GM12891 (cell line): ENCODE results near the gene RARA.

ENCODE experiments used
- POLR2A ChIP-seq: IDR thresholded peaks from 2 replicates; pipeline ENCODE4 v1.6.1; 2011; ENCODE audit warnings: low read depth, low read length, control low read depth
- POLR2AphosphoS5 ChIP-seq: IDR thresholded peaks from 2 replicates; pipeline ENCODE4 v1.6.1; 2011; ENCODE audit warnings: low read depth, low read length, control low read depth

DNA sequence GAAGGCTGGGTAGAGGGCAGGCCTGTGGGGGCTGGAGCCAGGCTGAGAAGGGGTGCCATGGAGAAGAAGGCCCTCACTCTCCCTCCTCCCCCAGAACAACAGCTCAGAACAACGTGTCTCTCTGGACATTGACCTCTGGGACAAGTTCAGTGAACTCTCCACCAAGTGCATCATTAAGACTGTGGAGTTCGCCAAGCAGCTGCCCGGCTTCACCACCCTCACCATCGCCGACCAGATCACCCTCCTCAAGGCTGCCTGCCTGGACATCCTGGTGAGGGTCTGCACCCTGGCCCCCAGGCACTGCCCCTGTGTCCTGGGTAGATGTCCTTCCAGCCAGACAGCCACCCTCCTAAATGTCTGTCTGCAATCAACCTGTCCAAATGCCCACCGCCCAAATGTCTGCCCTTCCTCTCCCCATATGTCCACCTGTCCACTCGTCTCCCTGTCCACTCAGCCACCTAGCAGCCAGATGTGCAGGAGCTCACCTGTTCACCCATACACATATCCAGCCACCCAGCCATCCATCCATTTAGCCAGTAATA is 43.3 kb downstream of the RARA start:
- no peak for TF ChIP-seq POLR2A
- TF ChIP-seq POLR2AphosphoS5, result no peak
